GM19372 (cell line): ENCODE data around the gene PRKCE.

Experiments
- ATAC-seq: cut with Tn5 transposase; IDR thresholded peaks from one replicate; pipeline ENCODE4 v1.9.1; 2021; ENCODE audit warnings: mild to moderate bottlenecking, low read depth, moderate library complexity; ENCODE audit not compliant: unreplicated experiment

The PRKCE gene

GRCh38 chr2:45631319-45631718 lies 20.2 kb upstream of the PRKCE start:
- no peak for ATAC-seq

- no peak for ATAC-seq
These were observed 19.5 kb upstream of the PRKCE start for GRCh38 chr2:45631955-45632354.

GRCh38 chr2:45634223-45634622 lies 17.3 kb upstream of the PRKCE start:
- ATAC-seq: no peak

GRCh38 chr2:45636008-45636407 lies 15.5 kb upstream of the PRKCE start:
- no peak for ATAC-seq

GRCh38 chr2:45637440-45637839 lies 14.0 kb upstream of the PRKCE start:
- no peak for ATAC-seq

GRCh38 chr2:45640576-45640975 lies 10.9 kb upstream of the PRKCE start:
- no peak for ATAC-seq

- no peak for ATAC-seq
These were observed 8.4 kb upstream of the PRKCE start for GRCh38 chr2:45643095-45643494.

- peak; percentile 88 for ATAC-seq
These were observed 7.6 kb upstream of the PRKCE start for GRCh38 chr2:45643543-45644542.

GRCh38 chr2:45646289-45646688 lies 5.2 kb upstream of the PRKCE start:
- no peak for ATAC-seq

- no peak for ATAC-seq
These were observed 4.1 kb upstream of the PRKCE start for GRCh38 chr2:45647356-45647755.

GRCh38 chr2:45647986-45648520 lies 3.4 kb upstream of the PRKCE start:
- no peak for ATAC-seq

GRCh38 chr2:45648636-45649035 lies 2.8 kb upstream of the PRKCE start:
- ATAC-seq: no peak

GRCh38 chr2:45649462-45649857 lies 2.0 kb upstream of the PRKCE start:
- no peak for ATAC-seq

GRCh38 chr2:45649858-45650811 lies 1.3 kb upstream of the PRKCE start:
- ATAC-seq: peak; percentile 7

- peak; percentile 78 for ATAC-seq
These were observed 542 bp upstream of the PRKCE start for GRCh38 chr2:45650851-45651414.

- no peak for ATAC-seq
These were observed 886 bp downstream of the PRKCE start for GRCh38 chr2:45652090-45653031.

- ATAC-seq: no peak
These were observed 1.8 kb downstream of the PRKCE start for GRCh38 chr2:45653122-45653913.

- ATAC-seq: no peak
These were observed 2.8 kb downstream of the PRKCE start for GRCh38 chr2:45654250-45654649.

- ATAC-seq: no peak
These were observed 10.4 kb downstream of the PRKCE start for GRCh38 chr2:45661828-45662227.
